ENCODE data around the gene DNER.
"Not testable (repeated sequence)": the region's sequence is repeated elsewhere in the genome, so short reads cannot be mapped to it uniquely, and the experiment has no call there.

The DNER gene

DNA sequence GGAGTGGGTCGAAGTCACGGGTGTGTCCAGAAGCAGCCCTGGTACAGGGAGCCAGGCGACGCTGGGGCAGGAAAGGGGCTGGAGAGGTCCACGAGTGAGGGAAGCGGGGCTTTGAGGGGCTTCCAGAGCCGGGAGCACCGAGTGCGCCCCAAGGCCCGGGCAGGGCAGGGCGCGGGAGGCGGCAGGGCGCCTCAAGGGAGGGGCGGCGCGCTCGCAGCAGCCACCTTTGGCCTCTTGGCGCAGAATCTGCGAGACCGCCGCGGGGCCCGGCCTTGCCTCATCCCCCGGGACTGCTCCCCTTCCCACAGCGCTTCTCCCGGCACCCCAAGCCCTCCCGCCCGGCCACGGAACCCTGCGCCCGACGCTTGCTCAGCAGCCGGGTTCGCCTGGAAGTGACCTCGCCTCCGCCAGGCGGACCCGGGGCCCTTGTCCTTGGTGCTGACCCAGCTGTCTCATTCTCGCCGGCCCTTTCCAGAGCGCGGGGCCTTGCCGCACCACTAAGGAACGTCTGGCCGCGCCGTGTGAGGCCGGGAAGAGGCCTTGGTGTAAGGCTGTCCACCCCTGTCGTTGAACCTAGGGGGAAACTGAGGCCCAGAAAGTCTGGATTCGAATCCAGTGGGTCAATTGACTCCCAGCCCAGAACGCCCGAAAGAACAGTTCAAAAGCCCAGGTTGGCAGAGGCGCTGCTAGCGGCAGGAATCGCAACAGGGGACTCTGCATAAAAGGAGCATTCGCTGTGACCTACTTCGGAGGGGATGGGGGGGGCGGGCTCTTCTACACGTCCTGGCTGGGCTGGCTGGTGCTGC, 584 bp upstream of the DNER start:
- peak; percentile 14 for DNase-seq

DNA sequence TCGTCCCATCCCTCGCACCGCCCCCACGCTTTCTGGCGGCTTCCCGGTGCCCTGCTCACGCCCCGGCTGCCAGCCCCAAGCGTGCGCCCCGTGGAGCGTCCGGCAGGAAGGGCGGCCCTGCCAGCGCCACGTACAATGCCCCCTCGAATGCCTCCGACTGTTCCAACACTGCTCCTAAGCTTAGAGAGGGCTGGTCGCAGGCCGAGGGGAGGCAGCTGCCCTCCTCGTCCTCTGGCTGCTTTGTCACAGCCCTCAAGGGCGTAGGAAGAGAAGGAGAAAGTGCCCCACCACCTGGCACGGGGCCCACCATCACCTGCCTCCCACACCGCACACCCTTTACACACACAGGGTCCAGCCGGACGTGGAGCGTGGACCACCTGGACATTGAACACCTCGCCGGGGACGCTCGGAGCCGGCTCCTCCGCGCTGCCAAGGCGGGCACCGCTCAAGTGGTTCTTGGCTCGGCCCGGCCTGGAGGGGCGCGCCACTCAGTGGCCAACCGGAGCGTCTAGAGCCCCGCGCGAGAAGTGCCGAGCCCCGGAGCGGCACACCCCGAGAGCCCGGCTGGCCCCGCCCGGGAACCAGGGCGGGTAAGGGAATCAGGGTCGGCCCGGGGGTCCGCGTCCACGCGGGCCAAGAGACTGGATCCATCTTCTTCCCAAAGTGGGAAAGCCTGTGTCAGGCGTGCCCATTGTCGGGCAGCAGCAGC, 830 bp downstream of the DNER start:
- no peak for DNase-seq

DNA sequence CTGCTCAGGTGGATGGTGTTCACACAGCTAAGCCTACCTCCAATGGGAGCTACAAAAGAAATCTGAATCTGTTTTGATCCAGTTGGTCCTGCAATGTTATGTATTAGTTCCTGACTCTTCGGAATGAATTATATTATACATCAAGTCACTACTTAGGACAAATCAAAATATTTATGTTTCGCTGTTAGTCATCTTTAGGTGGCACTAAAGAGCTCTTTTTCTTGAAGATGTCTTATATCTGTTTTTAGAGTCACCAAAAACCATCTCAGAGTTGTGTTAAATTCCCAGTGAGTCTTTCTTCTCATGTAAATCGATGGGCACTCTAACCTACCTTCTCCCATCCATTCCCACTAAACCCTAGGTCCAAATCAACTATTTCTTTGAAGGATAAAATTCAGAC, 2.2 kb downstream of the DNER start:
- peak; percentile 6 for DNase-seq

DNA sequence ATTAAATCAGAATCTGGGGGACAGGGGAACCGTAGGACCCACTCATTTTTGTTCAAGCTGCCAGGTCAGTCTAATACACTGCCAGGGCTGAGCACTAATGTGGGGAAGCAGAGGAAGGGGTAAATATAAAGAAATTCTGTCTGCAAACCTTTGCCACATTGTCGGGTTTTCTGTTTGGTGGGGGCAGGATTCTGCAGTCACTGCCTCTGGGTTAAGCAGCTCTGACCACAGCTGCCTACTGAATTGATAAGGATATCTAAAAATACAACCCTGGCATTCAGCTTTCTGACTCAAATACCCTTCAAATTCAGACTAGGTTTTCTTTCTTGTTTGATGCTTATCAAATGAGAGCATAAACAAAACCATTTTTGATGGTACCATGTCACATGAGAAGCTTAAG, 6.0 kb downstream of the DNER start:
- DNase-seq = no peak

DNA sequence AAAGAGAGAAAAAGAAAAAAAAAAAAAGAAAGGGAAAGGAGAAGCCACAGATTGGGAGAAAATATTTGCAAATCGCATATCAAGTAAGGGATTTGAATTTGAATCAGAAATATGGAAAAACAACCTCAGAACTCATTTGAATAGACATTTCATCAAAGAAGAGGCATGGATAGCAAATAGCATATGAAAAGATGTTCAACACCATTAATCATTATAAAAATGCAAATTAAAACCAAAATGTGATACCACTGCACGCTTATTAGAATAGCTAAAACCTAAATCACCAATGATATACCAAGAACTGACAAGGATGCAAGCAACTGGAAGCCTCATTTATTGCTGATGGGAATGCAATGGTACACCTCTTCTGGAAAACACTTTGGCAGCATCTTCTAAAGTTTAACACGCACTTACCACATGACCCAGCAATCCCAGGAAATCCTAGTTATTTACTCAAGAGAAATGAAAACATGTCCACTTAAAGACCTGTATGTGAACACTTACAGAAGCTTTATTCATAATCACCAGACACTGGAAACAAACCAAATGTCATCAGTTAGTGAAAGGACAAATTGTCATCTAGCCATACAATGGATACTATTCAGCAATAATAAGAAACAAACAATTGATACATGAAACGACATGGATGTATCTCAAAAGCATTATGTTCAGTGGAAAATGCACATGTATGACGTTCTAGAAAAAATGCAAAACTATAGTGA, 10.3 kb downstream of the DNER start:
- DNase-seq = no peak

DNA sequence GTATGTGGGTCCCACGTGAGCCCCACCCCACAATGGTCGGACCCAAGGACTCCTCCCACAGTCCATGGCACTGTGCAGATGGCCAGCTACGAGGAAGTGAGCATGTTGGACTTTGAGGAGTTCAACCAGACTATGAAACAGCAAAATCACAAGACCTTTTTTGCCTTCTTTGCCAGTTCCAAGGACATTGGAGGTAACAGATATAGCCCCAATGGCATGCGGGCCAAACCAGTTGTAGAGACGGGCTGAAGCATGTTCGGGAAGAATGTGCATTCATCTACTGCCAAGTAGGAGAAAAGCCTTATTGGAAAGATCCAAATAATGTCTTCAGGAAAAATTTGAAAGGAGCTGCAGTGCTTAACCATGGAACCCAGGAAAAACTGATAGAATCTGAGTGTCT, 12.6 kb downstream of the DNER start:
- DNase-seq = no peak

DNA sequence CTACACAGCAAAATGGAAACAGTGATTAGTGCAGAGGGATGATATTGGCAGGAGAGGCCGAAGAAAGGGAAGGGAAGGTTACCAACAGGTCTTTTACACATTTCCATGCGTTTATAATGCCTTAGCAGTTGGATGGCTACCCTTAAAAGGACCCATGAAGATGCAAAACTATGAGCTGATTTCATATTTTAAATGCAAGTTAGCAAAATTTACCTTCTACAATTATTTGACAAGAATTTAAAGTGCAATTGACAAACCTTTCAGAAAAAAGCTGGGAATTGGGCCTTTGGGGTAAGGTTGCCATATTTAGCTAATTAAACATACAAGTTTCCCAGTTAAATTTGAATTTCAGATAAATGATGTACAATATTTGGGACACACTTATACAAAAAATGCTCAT, 13.3 kb downstream of the DNER start:
- no peak for DNase-seq

DNA sequence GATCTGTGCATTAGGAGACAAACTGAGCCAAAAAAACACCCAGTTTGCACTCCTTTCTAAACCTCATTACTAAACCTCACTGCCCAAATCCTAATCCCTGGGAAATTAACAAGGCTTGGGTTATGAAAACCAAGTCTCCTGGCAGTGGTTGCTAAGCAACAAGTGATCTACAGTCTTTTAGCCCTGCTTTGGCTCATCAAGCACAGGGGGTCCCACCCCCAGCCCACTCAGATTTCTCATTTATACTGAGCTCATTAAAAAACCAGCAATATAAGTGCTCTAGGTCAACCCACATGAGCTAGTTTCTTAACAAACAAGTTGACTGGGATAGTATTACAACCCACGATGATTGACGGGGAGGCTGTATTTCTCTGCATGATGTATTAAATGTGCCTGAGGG, 18.4 kb downstream of the DNER start:
- DNase-seq = no peak

DNA sequence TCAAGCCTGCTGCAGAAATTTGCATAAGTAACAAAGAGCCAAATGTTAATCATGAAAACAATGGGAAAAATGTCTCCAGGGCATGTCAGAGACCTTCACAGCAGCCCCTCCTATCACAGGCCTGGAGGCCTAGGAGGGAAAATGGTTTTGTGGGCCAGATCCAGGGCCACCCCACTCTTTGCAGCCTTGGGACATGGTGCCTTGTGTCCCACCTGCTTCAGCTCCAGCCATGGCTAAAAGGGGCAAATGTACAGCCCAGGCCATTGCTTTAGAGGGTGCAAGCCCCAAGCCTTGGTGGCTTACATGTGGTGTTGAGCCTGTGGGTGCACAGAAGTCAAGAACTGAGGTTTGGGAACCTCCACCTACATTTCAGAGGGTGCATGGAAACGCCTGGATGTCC, 20.5 kb downstream of the DNER start:
- not testable (repeated sequence) for DNase-seq

DNA sequence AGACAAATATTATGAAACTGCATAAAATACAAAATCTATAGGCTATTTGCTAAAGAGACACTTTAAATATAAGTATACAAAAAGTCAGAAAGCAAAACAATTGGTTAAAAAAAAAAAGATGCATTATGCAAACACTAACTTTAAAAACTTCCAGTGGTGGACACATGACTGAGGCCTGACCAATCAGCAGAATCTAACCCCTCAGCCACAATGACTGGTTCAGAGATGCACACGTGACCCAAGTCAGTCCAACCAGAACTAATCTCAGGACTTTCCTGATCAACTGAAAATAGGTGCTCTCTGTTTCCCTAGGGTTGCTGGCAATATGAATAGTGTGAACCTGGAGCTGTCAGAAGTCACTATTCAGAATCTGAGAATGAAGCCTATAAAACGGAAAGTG, 22.7 kb downstream of the DNER start:
- no peak for DNase-seq

DNA sequence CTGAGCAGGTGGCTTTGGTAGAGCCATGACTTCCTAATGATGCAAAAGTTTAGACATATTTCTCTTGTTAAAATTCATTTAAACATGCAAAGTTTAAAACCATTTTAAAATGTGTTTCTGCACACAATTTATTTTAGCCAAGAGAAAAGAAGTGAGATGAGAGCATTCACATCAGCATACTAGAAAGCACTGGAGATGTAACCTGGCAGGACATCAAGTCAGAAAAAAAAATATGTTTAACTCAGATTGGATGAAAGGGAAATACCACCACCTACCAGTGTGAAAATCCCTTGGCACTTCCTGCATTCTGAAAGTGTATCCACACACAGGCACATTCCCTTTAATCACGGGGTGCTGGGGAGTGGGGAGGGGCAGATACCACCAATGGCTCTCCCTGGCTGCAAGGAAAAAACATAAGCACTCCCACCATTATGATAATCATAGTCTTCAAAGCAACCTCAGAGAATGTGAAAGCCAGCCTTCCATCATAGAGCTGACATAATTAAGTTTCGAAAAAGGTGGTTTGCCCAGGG, 25.0 kb downstream of the DNER start:
- DNase-seq = no peak

DNA sequence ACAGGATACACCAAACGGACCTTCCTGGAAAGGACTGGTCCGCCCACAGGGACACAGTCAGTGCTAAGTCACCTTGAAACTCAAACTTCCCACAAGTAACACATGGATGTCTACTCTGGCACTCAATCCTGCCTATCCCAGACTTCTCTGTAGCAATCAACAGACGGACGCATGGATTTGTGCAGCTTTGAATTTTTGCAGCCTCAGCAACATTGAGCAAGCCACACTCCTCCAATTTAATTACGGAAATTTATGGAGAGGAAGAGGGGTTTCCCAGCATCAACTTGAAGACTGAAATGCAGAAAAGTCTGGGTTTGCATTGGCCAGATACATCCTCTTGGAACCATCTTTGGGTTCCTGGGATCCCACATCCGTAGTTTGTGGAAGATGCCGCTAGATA, 26.2 kb downstream of the DNER start:
- no peak for DNase-seq

DNA sequence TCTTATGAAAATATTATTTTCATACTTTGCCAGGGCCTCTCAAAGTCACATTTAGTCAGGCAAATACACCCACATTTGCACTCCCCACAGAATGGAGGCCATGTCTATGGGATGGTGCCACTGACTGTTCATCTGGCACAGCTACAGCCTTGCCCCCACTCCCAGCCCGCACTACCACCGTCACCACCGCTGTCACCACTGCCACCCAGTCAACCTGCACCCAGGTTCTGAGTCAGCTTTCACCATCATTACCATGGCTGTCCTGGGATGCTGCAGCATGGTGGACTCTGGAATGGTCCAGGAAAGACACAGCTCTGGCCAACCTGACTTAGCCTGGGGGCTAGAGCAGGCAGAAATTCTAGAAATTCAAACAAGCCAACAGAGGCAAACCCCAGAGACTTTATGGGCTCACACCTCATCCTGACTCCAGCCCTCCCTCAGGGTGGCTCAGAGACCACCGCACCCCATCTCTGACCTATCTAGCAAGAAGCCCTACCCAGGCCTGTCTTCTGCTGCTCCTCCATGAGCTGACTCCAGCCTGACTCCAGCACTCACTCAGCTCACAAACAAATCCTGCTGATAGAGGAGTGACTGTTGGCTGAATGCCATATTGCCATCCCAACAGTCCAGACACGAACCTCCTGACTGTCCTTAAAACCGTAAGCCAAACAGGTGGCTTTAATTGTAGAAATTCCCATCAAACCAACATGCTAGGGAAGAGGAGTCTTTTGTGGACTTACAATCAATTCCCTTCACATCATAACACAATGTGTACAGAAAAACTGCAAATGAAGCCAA, 28.0 kb downstream of the DNER start:
- no peak for DNase-seq

DNA sequence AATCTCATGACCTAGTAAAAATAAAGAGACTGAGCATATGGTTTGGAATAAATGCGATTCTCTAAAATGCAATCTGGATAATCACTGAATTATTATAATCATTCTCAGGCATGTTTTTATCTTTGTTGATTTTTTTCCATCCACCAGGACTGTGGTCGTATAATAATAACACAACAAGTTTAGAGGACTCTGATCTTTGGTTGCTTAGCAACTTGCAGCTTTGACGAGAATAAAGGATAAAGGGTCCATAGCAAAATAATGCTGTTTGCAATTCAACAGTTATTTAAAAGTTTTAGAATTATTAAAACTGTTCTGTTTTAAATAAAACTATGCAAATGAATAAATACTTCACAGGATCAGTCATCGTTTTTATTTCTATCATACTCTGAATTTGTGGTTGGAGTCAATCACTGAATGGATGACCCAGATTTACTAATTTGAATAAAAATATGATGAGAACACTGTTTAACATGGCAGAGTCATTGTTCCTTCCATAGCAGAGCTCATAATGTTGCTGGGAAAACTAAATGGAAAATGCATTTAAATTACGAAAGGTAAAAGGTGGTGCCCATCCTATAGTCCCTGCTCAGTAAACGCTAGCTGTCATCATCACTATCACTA, 29.3 kb downstream of the DNER start:
- no peak for DNase-seq

DNA sequence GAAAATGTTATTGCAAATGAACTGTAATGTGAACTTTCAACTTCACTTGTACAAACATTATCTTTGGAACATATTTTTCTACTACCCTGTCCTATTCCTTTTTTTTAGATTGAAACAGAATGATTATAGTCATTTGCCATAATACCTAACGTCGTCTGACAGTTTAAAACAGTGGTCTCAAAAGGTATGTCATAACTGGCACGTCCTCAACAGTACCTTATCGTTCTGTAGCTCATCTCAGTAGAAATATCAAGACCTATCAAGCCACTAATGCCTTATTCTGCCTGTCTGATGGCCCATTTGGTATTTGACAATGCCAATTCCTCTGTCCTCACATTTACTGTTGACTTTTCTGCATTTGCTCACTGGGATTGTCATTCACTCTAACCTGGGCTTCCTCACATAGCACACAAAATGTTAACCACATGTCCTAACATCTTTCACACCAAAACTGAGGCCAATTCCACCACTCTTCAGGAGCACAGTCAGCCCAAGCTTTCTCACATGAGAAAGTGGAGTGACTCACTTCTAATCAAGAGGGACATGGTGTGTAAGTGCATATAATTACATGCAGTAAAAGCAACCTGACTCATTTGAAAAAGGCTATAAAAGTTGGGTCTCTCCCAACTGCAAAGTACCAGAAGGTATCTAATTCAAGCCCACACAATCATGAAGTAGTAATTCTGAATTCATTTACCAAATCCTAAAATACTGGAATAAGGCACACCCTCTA, 34.8 kb downstream of the DNER start:
- no peak for DNase-seq

DNA sequence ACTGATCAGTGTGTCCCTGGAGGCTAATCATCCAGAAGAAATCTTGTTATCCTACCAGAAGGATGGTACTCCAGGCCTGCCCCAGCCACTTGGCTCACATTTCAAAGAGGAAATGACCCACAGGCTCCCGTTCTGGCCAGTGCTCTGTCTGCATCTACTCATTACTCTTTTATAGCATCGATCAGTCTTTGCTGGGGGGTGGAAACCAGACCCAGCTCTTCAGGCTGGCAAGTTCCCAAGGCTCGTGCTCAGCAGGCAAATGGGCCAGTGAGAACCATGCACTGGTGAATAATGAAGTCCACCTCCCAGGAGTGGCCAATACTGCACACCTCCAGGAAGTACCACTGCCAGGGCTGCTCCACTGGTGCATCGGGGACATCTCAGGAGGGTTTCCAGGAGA, 38.8 kb downstream of the DNER start:
- DNase-seq = no peak

DNA sequence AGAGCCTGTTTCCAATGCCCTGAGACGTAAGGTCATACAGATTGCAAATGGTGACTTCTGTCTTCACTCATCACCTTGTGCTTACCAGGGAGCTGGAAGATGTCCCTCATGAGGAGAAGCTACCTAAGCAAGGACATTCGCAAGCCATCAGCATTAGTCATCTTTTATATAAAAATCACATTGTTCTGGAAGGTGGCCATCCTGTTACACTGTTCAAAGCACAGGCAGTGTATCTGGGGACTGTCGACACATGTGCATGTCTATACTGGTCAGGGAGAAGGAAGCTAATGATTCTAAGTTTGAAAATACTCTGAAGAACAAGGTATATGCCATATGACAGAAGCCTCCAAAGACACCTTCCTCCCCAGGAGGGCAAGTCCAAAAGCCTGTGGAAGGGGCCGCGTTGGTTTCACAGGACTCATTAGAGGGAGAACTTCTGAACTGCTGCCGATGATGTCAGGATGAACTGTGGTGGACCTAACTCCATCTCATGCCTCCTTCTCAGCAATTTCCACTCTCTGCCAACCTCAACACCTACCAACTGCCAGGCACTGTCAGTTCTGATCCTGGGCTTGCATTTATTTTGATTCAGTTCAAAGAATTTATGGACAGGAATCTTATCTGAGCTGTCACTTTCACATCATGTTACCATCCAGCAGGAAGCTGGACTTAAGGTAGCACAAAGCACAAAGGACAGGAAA, 39.4 kb downstream of the DNER start:
- no peak for DNase-seq

DNA sequence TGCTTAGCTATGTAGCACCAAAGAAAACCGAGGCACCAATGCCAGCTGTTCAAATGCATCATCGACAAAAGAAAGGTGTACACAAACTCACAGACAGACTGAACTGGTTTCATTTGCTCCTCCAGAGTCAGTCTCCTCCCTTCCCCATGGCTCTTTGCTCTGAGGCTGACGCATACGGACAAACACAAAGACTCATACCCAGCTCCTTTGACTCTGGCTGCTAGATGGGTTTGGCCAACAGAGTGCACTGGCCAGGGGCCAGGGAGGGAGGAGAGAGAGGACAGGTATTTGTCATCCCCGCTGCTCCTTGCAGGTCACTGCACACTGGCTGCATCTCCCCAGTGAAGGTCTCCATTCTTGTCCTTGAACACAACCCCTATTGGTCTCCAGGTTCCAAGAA, 40.7 kb downstream of the DNER start:
- no peak for DNase-seq

DNA sequence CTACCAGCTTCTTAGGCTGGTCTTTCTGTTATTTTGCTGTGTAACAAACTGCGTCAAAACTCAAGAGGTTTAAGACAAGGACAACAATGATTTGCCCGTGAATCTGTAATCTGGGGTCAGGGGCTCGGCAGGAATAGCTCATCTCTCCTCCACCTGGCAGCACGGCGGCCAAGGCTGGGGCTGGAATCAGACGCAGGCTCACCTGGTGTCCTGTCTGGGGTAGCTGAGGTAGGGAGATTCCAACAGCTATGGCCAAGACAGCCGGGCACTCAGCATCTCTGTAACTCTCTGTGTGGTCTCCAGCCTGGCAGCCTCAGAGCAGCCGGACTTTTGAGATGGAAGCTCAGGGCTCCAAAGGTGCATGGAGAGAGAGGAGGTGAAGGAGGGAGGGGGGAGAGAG, 42.3 kb downstream of the DNER start:
- no peak for DNase-seq

DNA sequence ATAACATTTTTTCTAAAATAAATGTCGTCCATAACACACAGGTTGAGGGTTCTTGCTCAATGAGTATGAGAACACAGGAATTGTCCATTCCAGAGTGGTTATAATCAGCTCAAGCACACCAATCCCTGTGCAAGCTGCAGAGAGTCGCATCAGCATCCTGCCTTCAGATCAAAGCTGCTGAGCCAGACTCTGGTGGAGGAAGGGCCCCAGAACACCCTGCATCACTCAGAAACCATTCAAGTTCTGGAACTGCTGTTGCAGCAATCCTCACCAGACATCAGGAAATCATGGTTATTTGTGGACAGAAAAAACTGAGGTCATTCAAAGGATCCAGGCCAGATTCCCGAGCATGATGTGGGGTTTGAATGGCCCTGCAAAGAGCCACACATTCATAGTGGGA, 44.5 kb downstream of the DNER start:
- DNase-seq = no peak

DNA sequence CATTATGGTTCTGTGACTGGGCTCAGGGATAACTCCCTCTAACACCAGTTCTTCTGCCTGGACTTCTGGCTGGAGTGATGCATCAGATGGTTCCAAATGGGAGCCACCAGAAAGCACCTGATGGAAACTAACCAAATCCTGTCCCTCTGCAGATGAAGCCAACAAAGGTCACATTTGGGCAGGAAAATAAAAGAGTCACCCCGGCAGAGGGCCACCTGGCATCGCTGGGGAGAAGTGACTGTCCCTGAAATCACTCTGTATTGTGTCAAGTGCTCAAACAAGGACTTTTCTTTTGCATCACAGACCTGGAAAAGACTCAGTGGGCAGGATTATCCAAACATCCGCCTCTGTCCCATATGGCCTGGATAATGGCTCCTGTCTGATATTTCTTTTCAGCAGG, 47.5 kb downstream of the DNER start:
- no peak for DNase-seq
